NCI-H2196 (cell line): ENCODE results near the gene RNU4-1.

Source experiments
- DNase-seq: peaks from one replicate; lab custom pipeline; 2025; ENCODE audit not compliant: unreplicated experiment; lab: John Stamatoyannopoulos, UW

The RNU4-1 gene

DNA sequence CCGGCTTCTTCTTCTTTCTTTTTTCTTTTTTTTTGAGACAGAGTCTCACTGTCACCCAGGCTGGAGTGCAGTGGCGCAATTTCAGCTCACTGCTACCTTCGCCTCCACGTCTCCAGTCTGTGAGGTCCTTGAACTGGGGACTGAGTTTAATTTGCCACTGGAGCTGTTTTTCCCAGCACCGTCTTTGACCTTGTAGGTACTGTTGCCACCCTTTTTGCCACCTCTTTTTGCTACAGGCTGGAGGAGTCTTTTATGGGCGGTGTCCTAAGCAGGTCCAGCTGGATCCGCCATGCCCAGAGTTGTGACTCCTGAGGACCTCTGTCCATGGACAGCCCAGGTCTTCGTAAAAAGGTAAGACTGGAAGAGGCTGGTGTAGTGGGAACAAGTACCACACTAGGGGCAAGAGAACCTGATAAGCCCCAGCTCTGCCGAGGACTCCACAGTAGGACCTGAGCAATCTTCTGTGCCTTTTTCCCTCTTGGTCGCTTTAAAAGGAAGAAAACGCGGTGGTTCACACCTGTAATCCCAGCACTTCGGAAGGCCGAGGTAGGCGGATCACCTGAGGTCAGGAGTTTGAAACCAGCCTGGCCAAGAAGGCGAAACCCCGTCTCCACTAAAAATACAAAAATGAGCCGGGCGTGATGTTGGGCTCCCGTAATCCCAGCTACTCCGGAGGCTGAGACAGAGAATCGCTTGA, 2.3 kb downstream of the RNU4-1 start:
- DNase-seq: no peak

DNA sequence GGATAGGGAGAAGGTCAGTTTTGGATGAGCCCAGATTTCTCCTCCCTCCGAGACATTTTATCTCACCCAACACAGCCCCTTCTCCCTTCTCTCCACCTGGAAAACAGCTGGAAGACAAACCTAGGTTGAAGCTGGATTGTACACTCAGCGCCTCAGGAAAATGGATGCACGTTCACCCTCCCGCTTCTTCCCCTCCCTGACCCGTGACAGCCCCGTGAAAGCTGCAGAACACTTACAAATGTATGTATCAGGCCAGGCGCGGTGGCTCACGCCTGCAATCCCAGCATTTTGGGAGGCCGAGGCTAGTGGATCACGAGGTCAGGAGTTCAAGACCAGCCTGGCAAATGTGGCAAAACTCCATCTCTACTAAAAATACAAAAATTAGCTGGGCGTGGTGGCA, 5.5 kb downstream of the RNU4-1 start:
- no peak for DNase-seq

DNA sequence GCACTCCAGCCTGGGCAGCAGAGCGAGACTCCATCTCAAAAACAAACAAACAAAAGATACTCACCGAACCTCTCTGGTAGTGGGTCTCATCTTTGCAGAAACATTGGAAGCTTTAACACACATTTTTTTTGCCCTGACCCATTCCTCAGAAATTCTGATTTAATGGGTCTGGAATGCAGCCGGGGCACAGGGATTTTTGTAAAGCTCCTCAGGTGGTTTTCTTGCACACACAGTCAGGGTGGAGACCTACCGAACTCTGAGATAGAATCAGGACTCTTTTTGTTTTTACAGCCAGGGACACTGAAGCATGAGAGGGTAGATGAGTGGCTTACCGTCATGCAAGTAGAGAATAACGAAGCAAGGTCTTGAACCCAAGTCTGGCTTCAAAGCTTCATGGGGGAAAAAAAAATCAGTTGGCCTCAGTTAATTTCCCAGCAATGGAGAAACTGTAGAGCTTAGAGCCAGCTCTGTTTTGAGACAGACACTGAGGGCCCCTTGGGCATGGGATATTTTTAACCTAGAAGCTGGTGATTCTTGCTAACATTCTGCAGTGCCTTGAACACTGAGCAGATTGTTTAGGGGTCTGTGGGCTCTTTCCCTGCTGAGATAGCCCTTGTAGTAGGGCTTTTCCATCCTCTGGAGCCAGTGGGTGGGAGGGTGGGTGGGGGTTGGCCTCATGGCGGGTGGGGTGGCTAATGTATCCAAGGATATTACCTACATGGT, 6.1 kb downstream of the RNU4-1 start:
- no peak for DNase-seq

DNA sequence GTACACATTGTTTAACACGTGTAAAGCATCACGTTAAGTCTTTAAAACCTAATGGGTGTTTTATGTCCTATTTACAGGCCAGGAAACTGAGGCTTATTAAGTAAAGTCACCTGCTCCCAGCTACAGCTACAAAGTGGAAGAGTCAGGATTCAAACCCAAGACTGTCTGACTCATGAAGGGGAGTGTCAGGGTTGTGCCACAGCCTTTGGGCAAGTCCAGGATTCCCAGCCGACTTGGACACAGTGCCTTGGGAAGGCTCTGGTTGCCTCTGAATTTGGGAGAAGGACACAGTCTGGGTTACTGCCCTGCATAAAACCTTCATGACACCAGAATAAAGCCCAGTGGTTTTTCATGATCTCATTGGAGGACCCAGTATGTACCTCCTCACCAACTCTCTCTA, 8.7 kb downstream of the RNU4-1 start:
- DNase-seq: no peak

DNA sequence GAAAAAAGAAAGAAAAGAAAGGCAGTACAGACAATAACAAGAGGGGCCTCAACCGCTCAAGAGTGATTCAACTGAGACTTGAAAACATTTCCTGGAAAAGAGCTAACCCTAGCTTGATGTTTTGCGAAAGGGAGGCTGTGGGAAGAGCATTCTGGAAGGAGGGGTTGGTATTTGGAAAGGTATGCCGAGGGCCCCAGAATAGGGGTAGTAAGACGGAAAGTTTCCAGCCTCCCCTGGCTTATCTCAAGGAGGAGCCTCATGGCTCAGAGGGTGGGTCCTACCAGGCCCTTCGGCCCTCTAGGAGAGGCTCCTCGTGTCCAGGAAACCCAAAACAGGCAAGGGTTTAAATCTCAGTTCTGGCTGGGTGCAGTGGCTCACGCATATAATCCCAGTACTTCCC, 9.7 kb downstream of the RNU4-1 start:
- DNase-seq: no peak

DNA sequence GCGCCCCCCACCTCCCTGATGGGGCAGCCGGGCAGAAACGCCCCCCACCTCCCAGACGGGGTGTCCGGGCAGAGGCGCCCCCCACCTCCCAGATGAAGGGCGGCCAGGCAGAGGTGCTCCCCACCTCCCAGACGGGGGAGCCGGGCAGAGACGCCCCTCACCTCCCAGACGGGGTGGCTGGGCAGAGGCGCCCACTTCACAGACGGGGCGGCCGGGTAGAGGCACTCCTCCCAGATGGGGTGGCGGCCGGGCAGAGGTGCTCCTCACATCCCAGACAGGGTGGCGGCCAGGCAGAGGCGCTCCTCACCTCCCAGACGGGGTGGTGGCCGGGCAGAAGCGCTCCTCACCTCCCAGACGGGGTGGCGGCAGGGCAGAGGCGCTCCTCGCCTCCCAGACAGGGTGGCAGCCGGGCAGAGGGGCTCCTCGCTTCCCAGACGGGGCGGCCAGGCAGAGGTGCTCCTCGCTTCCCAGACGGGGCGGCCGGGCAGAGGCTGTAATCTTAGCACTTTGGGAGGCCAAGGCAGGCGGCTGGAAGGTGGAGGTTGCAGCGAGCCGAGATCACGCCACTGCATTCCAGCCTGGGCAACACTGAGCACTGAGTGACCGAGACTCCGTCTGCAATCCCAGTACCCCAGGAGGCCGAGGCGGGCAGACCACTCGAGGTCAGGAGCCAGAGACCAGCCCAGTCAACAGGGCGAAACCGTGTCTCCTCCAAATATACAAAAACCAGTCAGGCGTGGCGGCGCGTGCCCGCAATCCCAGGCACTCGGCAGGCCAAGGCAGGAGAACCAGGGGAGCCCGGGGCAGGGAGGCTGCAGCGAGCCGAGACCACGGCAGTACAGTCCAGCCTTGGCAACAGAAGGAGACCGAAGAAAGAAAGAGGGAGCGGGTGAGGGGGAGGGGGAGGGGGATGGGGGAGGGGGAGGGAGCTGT, 14.6 kb downstream of the RNU4-1 start:
- no peak for DNase-seq

DNA sequence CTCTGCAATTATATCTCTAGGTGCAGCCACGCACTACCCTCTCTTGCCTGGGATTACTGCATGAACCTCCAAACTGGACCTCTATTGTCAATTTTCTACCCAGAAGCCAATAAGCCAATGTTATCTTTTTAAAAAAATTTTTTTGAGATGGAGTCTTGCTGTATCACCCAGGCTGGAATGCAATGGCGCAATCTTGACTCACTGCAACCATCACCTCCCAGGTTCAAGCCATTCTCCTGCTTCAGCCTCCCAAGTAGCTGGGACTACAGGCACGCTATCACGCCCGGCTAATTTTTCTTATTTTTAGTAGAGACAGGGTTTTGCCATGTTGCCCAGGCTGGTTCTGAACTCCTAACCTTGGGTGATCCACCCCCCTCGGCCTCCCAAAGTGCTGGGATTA, 16.3 kb downstream of the RNU4-1 start:
- no peak for DNase-seq

DNA sequence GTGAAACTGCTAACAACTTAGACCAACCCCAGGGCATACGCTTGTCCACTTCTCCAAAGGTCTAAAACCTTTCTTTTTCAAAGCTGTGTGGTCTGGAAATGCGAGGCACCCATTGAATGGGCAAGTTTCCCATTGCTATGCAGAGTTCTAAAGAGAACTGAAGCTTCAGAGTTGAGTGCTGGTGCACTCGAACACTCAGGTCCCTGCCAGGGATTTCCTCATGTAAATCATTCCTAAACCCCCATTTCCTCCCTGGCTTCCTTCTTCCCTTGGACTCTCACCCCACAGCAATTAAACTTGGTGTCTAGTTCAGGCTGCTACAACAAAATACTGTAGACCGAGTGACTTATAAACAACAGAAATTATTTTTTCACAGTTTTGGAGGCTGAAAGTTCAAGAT, 25.3 kb downstream of the RNU4-1 start:
- DNase-seq: no peak

DNA sequence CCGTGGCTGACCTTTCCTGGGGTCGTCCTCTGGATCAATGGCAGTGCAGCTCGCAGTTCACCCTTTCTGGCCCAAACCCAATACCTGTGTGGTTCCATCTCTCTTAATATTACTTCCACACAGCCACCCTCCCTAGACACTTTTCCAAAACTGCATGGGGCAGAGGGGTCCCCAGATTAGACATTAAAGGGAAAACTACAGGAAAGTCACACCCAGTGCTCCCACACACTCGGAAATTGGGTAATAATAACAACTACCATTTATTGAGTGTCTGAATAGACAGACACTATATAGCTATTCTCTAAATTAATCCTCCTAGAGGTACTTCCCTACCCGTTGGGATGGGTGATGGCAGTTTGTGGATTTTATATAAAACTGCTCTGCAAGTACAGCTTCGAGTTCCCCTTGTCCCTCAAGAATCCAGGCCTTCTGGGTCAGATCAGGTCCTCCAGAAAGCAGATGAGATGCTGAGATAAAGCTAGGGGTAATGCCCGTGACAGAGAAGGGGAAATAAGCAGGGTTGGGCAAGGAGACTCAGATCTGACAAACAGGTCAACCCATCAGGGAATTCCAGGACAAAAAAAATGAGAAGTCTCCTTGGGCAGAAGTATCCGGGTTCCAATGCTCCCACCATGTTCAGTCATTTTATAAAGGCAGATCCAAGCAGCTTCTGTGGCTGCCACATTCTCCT, 26.7 kb downstream of the RNU4-1 start:
- DNase-seq: no peak

DNA sequence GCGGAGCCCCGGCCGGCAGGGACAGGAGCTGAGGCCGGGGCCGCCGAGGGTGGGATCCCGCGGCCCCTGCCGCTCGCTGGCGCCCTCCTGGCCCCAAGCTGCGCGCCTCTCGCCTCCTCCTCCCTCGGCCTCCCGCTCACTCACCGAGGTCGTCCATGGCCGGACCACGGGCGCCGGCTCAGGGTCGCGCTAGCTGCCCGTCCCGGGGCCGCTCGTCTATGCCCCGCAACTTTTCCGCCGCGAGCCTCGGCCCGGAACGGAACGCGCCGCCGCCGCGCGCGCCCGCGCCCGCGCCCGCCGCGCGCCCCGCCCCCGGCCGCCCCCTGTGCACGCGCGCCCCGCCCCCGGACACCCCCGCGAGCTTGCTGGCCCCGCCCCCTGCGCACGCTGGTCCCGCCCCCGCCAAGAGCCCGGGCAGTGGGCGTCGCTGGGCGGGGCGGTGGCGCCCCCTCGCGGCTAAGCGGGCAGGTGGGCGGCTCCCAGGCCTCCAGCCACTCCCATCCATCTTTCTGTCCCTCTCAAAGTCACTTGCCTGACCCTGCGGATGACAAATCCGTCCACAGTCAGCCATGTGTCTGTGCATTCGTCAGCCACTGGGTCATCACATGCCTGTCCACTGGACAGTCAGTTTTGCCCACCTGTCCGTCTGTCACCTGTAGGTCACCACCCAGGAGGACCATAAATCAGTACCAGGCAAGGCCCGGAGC, 27.4 kb downstream of the RNU4-1 start, which contains the start of gene PXN:
Gene PXN, minus strand, starts transcription at position 258 of the 707 bp plus-strand sequence. Its CDS starts 101 bp downstream, at position 157.
- peak; percentile 80 for DNase-seq

DNA sequence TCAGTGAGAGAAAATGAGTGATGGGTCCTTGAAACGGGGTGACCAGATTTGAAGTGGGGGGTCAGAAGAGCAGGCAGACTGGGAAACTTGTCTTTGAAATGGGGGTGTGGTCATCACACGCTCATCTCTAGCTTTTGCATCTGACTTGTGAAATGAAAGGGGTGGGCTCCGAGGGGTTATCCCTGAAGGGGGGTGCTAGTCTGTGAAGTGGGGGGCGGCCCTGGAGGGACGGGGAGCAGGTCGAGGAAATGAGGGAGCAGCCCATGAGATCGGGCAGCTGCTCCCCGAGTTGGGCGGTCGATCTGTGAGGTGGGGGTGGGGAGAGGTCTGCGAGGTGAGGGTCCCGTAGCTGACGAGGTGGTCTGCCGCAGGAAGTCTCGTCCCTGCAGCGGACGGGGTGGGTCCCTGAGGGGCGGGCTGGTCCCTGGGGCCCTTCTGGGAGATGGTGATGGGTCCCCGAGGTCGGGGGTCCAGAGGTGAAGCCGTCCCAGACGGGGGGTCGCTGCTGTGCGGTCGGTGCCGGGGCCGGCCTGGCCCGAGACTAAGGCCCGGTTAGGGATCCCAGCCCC, 28.0 kb downstream of the RNU4-1 start:
- DNase-seq: no peak

DNA sequence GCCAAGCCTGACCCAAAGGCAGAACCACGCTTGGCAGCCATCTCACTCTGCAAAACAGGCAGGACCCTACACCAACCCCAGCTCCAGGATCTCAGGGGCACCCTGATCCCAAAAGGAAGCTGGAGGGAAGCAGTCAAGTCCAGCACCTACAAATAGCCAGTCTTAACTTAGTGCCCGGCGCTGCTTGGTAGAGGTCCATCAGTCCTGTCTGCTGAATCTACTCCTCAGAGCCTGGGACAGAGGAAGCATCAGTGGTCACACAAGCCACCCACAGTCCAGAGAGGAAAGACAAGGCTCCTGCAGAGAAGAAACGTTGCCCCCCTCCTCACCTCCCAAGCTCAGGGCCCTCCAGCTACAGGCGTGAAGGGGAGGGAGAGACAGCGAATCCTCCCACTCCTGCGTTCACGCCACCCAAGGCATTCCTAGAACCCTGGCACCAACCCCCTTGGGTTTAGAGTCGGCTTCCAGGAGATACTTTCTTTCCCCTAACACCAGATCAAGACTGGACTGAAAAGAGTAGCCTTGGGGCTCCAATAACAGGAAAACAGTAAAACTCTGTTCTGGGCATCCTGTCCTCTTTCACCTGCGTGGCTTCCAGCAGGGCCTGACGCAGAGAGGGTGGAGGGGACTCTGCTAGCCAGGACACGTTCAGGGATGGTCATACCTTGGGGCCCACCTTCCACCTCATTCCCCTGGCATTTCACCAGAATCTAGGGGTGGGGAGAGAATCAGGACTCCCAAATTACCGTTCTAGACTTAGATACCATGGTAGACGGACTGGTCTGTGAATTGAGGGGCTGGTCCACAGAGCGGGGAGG, 28.7 kb downstream of the RNU4-1 start:
- DNase-seq: no peak

DNA sequence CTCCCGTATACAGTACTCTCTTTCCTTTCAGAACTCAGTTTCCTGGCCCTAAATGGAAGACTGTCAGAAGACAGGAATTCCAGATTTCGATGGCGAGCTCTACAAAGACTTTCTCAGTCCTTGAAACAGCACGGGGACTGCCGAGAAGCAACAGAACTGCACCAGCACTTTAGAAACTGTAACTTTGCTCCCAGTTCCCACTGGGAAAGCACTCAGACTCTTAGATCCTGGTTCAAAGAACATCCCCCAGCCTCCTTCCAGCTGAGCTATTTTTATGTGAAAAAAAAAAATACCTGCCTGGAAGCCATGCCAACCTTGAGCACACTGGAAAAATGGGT, 29.3 kb downstream of the RNU4-1 start:
- DNase-seq: no peak

DNA sequence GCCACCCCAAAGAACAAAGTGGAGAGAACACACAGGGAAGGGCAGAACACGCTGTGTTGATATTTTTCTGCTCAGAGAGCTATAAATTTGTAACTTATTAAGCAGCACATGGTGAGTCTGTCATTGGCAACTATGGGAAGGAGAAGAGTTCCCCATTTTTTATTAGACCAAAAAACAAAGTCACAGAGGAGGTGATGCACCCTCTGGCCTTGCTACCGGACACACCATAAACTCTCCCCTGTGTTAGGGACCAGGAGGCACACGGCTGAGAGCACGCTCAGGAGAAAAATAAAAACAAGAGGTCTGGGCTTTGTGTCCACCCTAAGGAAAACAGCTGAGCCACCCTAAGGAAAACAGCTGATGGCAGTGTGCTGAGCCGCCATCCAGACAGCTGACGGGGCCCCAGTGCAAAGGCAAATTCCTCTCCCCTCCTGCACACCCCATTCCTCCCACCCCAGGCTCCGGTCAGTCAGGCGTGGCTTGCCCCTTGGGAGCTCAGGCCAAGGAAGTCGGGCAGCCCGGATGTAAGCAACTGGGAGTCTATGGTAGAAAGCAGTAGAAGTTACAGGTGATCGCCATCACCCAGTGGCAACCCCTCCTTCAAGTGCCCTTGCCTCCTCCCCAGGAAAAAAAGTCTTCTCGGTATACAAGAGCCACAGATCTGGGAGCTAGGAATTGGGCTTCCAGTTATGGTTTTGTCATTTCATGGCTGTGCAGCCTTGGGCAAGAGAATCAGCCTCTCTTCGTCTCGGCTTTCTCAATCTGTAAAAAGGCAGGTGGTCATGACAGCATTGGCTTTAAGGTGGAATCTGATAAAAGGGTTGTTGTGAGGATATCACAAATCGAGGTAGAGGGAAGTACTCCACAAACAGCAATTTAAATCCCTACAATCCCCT, 29.9 kb downstream of the RNU4-1 start:
- DNase-seq: no peak

DNA sequence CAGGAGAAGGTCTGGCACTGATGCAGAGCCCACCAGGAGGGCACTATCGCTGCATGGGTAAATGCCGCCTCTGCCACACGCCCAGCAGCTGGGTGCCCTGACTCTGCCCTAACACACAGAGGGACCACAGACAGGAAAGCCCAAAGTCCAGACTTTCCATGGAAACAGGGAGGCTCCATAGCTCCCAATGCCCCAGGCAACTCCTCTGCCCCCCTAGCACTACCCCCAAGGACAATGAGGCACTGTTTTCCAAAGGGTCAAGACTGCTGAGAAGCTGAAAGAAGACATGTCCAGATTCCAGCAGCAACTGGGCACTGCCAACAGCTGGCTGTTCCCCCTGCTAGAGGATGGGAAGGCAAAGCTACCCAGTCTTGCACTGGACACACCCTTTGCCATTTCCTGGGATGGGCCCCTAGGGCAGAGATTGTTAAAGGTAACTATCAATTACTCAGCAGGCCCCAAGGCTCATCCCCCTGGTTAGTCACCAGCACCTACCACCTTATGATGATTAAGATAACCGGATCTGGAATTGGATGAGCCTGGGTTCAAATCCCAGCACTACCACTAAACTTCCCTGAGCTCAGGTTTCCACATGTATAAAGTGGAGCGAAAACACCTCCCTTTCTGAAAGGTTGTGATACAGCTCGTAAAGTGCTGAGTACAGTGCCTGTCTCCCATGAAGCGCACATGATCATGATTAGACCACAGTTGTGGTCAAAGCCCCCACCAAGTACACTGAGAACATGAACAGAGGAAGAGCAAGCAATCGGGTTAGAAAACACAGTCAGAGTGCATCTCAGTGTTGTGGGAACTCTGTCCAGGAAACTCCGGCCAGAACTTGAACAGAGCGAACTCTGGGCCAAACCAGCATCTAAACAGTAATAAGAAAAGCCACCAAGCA, 30.8 kb downstream of the RNU4-1 start:
- DNase-seq: no peak

DNA sequence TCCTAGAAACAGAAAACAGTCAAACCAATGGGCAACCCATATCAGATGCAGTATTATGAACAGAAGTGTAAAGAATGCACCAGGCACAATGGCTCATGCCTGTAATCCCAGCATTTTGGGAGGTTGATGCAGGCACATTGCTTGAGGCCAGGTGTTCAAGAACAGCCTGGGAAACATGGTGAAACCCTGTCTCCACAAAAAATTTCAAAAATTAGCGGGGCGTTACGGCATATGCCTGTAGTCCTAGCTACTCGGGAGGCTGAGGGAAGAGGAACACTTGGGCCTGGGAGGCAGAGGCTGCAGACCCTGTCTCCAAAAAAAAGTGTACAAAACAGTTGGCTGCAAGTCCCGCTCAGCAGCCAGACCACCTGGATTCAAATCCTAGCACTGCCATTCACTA, 32.4 kb downstream of the RNU4-1 start:
- no peak for DNase-seq
